Measurements from ENCODE around the gene DCANP1.

- TF ChIP-seq STAT3 (IDR thresholded peaks at IDR 0.05; ENCODE audit: low read depth, low read length) (no peak), RELB (IDR thresholded peaks at IDR 0.05; ENCODE audit: low read depth) (no peak), PML (IDR thresholded peaks at IDR 0.05; ENCODE audit: low read length) (no peak), CTCF (IDR thresholded peaks at IDR 0.05 in 2 of 3, conservative IDR thresholded peaks at IDR 0.05 in 1 of 3; ENCODE audit: control insufficient read depth in 2 of 3, extremely low read depth in 1 of 3, insufficient read depth in 1 of 3, low read depth in 3 of 3, low read length in 3 of 3) (no peak), ZBTB40 (IDR thresholded peaks at IDR 0.05; ENCODE audit: borderline replicate concordance) (no peak), NBN (IDR thresholded peaks at IDR 0.05) (no peak), NFYA (IDR thresholded peaks at IDR 0.05; ENCODE audit: borderline replicate concordance, low read depth, low read length) (no peak), ZBTB4 (CRISPR knock-in tag; IDR thresholded peaks at IDR 0.05) (no peak), EP300 (IDR thresholded peaks at IDR 0.05; ENCODE audit: borderline replicate concordance in 1 of 2, control insufficient read depth in 1 of 2, low read depth in 2 of 2, low read length in 2 of 2) (no peak), RCOR1 (conservative IDR thresholded peaks at IDR 0.05; ENCODE audit: low read depth, low read length) (no peak), NR2C1 (IDR thresholded peaks at IDR 0.05) (no peak), ZNF207 (IDR thresholded peaks at IDR 0.05; ENCODE audit: borderline replicate concordance) (no peak), POLR2AphosphoS5 (IDR thresholded peaks at IDR 0.05; ENCODE audit: low read length) (no peak)
Measured at GRCh38 chr5:135478938-135479337, 31.8 kb upstream of the DCANP1 start.

Data from GM12878 (cell line).